ENCODE results near the gene GABPB2.

Gene GABPB2

DNA sequence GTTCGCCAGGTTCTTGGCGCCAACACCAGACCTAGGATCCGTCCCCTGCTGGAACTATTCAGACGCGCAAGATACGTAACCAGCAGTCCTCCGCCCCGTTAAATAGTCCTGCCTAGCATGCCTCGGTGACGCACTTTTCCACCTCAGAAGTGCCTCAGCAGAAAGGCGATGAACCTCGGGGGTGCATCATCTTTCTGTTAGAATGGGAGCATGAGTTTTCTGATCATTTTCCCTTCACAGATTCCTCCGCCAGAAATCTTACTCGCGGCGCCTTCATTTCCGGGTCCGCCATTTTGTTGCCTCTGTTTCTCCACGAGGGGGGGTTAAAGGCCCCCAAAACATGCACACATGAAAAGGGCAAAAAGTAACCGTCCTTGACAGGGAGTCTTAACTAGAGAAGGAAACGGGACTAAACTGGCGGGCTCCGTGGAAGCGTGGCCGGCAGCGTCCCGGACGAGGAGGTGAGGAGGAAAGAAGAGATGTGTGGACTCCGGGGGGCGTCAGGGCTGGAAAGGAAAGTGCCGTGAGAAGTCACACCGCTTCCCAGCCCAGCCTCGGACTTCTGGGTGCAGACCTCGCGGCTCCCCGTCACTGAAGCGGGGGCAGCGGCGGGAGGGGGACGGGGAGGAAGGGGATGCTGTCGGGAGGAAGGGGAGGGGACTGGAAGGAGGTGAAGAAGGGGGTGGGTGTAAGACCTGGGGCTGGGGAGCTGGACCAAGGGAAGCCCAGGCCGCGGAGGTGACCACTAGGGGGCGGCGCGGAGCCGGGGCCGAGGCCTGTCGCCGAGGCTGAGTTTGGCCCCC is at the start of gene GABPB2:
Gene GABPB2 (plus strand): TSS at position 288 of the 803 bp plus-strand sequence. CDS start 17,429 bp downstream, outside the sequence.
- DNase-seq = peak; percentile 94

DNA sequence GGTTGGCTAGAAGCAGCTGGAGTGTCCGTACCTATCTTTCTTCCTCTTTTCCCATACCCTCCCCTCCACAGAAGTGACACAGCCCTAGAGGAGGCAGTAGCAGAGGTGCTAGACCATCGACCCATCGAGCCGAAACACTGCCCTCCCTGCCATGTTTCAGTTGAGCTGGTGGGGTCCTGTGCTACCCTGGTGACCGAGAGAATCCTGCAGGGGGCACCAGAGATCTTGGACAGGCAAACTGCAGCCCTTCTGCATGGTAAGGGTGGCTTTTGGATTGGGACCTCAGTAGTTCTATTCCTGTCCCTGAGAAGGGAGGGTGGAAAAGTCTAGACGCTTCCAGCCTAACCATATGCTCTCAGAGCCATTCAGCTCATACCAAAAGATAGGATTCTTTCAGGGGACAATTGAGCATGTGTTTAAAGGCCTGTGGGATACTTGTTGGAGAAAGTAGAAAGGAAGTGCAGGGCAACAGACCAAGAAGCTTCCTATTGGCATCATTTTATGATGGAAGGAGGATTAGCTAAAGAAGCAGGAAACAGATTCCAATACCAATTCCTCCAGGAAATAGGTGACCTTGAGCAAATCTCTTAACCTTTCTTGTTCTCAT is 45.9 kb upstream of the GABPB2 start:
- DNase-seq = peak; percentile 21

DNA sequence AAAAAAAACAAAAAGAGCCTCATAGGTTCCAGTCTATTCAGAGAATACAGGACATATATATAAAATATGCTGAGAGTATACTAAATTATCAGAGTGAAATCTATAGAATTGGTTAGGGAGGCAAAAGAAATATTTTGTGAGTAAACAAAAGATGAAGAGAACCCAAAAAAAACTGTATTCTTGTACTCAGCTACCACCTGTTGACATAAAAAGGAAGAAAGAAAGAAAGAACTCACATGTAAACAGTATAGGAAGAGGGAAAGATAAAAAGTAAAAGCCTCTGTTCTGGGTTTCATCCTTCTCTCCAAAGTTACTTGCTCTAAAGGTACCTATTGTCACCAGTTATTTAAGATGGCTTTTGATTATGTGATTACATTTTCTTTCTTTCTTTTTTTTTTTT is 44.1 kb upstream of the GABPB2 start:
- no peak for DNase-seq

GRCh38 chr1:151032164-151032563 is 38.4 kb upstream of the GABPB2 start:
- DNase-seq = no peak

DNA sequence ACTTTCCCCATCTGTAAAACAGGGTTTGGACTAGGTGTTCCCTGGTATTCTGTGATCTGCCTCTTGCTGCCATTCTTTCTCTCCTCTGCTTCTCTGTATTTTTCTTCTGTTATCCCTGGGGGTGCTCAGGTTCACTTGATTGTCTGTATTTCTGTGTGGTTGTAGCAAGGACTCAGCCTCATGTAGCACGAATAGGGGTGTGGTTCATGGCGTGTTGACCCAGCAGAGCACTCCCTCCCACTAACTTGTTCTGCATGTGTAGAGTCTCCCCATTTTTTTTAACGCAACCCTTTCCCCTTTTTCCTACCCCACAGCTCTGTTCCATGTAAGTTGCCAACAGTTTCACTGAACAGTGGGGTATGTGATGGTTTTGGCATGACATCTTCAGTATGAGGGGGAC is 35.4 kb upstream of the GABPB2 start:
- no peak for DNase-seq

- DNase-seq = no peak
These were observed 34.2 kb upstream of the GABPB2 start, which contains the start of gene BNIPL for GRCh38 chr1:151036356-151036755. Gene BNIPL (plus strand): TSS chr1:151036586. CDS start chr1:151036726, 140 bp downstream.

DNA sequence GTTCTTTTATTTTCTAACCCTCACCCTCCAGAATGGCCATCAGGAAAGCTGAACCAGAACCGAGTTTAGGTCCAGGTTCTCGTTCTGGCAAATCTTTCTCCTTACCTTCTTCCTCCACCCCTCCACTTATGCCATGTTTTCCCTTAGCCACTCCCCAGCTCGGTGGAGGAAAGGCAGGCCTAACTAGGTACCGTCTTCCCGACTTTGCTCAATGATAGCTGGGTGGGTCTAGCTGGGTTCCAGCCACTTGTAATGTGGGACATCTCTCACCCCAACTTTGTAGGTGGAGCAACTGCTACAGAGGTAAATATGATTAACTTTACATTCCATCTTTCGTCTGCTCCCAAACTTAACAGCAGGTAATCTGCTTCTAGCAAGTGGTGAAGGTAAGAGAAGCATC is 33.5 kb upstream of the GABPB2 start:
- DNase-seq = no peak

DNA sequence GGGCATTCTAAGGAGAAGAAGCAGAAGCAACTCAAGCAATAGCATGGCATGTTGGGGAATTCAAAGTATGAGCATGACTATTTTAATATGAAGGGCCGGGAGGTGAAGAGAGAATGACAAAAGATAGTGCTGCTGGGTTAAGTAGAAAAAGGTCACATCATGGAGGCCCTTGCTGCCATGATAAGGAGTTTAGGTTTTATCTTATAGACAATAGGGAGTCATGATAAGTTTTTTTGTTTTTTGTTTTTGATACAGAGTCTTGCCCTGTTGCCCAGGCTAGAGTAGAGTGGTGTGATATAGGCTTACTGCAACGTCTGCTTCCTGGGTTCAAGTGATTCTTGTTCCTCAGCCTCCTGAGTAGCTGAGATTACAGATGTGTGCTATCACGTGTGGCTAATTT is 31.0 kb upstream of the GABPB2 start:
- DNase-seq = no peak

DNA sequence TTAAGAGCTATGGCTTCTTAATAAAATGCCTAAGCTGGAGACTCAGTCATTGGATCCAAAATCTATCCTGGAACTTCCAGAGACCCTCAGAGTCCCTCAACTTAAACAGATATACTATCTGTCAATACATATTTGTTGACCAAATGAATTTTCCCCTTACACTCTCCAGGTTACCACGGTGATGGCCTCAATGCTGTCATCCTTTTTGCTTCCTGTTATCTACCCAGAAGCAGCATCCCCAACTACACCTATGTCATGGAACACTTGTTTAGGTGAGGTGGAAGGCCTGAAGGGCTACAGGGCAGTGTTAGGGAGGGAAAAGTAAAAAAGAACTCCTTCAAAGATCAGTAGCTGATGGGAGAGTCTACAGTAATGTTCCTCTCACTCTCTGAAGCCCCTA is 27.4 kb upstream of the GABPB2 start:
- DNase-seq = no peak

- DNase-seq = peak; percentile 63
These were observed 23.0 kb upstream of the GABPB2 start, which contains the start of gene C1orf56 for GRCh38 chr1:151047591-151047924. Gene C1orf56 (plus strand): TSS chr1:151047751. CDS start chr1:151047848, 97 bp downstream.

GRCh38 chr1:151047925-151048644 is 22.5 kb upstream of the GABPB2 start:
- DNase-seq = peak; percentile 48

DNA sequence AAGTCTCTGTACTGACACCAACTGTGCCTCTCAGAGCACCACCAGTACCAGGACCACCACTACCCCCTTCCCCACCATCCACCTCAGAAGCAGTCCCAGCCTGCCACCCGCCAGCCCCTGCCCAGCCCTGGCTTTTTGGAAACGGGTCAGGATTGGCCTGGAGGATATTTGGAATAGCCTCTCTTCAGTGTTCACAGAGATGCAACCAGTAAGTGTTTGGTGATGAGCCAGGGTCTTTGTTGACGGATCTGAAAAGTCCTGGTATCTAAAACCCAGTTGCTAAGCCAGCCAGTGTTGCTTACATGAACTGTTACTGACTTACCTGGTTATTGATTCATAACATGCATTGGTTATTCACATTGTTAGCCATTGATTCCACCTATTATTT is 21.9 kb upstream of the GABPB2 start:
- no peak for DNase-seq

DNA sequence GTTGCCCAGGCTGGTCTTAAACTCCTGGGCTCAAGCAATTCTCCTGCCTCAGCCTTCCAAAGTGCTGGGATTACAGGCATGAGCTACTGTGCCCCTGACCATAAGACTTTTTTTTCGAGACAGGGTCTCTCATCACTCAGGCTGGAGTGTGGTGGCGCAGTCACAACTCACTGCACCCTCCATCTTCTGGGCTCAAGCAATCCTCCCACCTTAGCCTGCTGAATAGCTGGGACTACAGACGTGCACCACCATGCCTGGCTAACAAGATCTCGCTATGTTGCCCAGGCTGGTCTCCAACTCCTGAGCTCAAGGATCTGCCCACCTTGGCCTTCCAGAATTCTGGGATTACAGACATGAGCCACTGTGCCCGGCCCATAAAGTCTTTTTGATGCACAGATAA is 21.1 kb upstream of the GABPB2 start:
- DNase-seq = no peak

DNA sequence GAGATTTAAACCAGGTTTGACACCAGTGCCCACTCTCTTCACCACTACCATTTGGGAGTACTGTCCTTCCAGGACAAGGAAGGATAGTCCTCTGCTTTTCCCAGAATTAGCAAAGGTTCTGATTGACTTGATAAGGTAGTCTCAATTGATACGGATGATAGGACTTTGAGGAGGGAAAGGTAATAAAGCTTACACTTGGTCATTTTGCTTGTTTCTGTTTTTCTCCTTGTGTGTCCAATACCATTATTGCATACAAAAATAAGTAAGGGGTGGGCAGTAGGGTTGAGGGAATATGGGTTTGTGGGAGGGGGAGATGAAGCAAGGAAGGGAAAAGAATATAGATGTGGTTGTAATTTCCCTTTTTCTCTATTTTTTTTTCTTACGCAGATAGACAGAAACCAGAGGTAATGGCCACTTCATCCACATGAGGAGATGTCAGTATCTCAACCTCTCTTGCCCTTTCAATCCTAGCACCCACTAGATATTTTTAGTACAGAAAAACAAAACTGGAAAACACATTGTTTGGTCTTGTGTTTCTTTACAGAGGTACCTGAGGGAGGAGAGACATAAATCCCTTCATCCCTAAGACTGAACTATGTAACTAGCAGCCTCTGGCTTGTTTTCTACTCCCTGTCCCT is 20.4 kb upstream of the GABPB2 start:
- no peak for DNase-seq

- DNase-seq = no peak
These were observed 19.1 kb upstream of the GABPB2 start for GRCh38 chr1:151051356-151052009.

GRCh38 chr1:151054971-151055547 is 15.5 kb upstream of the GABPB2 start:
- no peak for DNase-seq

DNA sequence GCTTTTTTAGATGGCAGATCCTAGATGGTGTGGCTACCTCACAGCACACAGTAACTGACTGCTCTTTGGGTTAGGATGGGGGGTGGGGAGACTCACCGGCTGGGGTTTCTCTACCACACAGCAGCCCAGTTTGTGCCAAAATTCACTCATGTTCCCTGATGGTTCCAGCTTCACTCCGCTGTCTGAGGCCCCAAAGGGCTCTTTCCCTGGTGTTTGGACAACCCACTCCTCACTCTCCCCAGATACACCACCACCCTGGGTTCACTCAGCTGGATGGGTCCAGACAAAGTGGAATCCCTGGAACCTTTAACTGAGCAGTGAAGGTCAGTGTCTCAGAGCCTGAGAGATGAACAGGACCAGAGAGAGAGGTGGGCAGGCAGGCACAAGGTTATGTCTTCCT is 15.0 kb upstream of the GABPB2 start:
- no peak for DNase-seq

DNA sequence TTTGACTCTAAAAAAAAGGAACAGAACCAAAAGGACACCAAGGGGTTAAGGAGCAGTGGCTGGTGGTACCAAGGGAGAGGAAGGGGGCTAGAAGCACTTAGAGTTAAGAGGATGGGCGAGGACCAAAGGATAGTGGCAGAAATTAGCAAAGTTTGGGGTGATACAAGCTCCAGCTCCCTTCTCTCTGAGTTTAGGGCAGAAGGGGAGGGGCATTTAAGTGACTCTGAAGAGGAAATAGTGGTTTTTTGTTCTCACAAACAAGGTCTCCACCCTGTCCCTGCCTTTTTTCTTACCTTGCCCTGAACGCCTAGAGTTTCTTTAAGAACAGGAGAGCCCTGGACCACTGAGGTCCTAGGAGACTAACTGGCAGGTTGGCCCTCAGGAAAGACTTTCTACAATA is 14.4 kb upstream of the GABPB2 start:
- no peak for DNase-seq

DNA sequence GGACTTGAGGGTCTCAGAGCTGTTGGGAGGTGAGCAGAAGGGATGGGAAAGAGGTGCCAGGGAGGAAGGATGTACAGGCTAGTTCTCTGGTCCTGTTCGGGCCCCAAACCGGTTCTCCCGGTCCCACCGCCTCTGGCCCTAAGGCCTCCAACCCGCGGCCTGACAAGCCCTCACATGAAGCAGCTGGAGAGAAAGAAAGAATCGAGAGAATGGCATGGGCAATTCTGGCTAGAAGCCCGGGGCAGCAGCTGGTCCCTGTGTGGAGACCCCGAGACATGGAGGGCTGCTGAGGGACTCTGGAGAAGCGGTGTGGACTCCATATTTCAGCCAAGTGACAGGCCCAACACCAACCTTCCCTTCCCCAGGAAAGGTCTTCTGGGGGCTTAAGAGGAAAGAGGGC is 11.9 kb upstream of the GABPB2 start:
- no peak for DNase-seq

DNA sequence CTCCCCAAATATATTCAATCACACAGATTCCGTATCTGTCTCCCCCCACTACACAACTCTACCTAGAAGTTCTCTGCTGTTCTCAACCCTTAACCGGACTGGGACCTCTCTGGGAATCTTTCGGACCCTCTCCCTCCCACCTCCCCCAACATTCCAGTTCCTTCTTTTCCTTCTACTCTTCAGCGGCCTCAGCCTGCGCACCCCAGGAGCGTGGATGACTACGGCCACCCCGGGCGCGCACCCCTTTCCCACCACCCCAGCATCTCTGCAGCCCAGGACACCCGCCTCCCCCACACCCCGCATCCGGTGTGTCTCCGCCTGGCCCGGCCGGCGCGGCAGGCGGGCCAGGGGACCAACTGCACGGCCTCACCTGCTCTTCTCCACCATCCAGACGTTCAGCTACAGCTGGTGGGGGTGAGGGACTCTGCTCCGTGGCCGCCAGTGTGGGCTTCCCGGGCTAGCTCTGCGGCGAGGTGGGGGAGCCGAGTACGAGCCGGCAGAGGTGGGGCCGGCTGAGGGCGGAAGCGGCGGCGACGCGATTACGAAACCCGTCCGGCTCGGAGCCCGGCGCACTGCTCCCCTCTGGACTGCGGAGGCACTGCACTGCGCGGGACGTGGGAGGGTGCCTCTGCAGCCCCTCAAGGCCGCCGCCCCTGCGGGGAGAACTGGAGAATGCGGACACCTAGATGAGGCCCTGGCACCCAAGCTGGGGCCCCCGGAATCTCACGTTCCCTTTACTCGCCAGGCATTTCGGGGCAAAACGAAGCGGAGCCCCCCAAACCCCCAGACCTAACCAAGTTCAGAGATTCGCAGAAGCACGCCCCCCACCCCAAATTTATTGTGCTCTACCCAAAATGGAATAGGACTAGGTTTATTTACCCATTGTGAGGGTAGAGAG is 11.2 kb upstream of the GABPB2 start, which contains the start of gene CDC42SE1:
Gene CDC42SE1 (minus strand): TSS at position 514 of the 898 bp plus-strand sequence. CDS start 3,892 bp downstream, outside the sequence.
- DNase-seq = peak; percentile 82

DNA sequence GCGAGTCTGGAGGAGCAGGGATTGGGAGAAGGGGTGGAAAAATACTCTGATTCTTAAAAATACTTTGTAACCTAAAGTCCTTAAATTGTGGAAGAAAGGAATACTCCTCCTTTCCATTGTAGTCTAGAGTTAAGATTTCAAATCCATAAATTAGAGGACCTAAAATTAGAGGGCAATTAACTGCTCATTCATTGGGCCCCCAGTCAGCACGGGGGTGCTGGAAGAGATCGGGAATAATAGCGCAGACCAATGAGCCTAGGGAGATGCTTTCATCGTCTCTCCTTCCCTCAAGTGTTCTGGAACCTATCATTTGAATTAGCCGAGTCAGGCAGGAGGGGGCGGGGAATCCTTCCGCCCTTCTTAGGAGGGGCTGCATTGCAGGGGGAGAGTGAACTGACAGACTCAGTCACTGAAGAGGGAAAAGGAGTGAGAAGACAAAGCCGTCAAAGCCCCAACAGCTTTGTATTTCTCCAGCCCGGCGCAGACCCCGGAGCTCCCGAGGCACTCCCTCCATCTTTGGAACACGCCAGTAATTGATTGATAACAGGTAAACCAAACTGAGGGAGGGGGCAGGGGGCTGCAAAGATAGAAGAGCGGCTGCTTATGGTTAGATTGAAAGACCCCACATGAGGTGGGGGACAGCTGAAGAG is 10.4 kb upstream of the GABPB2 start, which contains the start of gene MLLT11:
Gene MLLT11 (plus strand): TSS at position 391 of the 650 bp plus-strand sequence. CDS start 6,828 bp downstream, outside the sequence.
- peak; percentile 17 for DNase-seq
